Globus pallidus (tissue), 1 donor: ENCODE data around the gene ROBO2.

Experiments used
- DNase-seq: peaks from one replicate; pipeline ENCODE4 v3.0.0-alpha.2; 2015; ENCODE audit warnings: low spot score

The ROBO2 gene

DNA sequence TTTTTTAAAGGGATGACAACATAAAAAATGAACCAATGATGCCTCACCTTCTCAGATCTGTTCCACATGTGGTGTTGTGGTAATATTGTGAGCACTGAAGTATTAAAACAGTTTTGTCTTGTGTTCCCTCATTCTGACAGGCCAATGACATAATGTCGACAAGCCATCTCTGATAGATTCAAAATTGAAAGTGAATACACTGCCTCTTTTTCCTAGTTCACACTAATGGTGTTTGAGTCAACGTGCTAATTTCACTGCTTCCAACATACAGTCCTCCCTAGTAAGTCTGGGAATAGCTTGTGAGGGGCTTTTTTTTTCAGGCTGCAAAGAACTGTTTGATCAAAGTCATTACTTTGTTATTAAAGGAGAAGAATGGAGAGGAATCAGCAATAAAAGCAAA lies 82.8 kb downstream of the ROBO2 start:
- DNase-seq: no peak

DNA sequence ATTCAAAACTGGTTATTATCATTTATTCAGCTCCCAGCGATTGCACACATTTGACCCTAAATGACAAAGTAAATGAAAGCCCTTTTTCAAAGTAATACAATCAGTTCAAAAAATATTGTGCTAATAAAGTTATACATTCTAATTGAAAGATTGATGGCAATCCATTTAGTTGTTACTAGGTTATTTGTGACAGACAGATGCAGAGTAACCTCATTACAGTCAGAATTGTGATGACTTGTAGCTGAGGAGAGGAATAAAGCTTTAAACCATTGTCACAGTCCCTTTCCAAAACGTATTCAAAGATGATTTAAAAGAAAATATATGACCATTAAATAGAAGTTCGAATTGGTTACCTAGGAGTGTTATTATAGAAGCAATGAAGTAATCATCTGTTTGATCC lies 86.1 kb downstream of the ROBO2 start:
- DNase-seq: no peak

DNA sequence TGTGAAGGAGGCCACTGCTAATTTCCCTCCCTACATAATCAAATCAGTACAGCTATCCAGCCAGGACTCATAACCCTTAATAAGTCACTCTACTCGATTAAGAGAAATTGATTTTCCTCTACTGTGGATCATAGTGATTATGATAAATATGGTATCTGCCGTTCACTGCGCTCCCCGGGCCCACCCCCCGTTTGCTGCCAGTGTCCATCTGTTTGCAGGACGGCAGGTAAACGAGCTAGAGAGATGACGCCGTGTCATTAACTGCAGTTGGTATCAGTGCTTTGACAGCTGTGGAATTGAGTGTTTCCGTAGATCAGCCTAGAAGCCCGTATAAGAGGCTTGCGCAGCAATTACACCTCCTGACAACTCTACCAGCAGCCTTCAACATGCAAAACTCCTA lies 94.9 kb downstream of the ROBO2 start:
- DNase-seq: no peak

DNA sequence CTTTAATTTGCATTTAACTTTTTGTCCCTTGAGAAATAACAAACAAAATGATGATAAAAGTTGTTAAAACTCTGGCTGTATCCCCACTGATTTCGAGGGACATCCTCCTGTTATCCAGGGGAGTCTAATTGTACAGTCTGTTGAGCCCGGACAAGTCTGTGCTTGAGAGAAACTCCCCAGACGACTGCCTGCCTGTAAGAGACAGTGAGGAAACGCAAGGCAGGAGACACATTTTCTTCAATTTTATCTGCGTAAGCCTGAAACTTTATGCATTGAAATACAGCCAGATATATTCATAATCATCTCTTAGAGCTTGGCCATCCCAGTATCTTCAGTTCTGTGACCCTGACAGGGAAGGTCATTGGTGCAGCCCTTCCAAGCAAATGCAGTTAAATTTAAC lies 97.7 kb downstream of the ROBO2 start:
- DNase-seq: no peak

DNA sequence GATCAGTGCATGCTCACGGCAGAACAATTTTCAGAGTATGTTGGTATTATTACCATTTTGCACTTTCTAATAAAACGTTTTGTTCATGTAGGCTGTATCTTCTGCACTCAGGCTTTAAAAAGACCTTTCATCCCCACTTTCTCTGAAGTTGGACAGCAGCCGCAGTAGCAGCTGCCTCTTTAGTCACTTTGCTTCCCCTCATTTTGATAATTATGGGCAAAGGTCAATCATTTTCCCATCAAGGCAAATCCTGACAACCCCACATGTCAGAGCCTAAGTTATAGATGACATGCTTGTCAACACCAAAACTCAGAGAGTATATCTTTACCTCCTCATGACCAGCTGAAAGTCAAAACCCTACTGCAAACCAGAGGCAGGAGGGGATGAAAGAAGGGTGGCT lies 99.7 kb downstream of the ROBO2 start:
- no peak for DNase-seq

DNA sequence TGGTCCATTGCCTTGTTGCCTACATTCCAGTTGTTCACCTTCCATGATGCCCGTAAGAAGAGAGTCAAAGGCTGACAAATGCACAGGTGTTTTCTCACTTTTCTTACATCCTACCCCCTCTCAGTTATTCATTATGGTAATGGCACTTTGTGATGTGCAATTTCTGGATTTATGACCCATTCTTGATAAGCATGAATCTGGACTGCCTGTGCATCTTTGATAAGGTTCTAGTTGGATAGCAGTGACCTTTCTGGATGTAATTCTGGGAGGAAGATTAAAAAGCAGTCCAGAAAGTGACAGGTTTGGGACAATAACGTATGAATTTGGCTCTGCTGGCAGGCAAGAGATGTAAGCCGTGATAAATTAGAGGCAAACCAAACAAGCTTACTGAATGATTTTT lies 101.5 kb downstream of the ROBO2 start:
- no peak for DNase-seq

DNA sequence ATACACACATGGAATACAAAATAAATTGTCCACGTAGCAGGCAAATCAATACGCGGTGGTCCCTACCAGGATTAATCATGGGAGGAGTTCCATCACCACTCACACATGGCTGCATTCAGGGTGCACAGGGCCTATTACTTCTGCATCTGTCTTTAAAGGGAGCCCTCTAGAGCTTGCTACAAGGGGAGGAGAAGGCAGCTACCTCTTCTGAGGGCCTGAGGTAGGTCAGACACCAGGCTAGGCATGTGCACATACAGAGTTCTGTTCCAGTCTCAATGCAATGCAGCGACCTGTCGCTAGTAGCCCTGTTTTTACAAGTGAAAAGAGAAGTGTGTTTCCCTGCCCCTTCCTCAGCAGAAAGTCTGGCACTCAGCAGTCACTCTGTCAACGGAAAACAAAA lies 102.7 kb downstream of the ROBO2 start:
- no peak for DNase-seq

DNA sequence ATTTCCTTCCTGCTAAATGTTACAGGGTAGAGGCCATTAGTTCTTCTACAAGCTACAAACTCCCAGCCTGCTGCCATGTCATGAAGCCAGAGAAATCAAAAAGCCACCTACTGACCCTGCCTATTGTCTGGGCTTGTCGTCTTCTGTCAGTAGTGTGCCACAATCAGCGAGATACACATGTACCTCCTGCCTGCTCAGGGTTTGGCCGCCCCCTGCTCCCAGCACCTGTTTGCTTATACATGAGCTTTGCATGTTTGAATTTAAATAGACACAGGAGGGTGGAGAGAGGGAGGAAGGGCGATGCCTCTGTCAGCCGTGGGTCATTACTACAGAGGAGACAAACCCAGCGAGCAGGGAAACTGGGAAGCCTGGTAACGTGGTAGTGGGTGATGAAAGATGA lies 106.1 kb downstream of the ROBO2 start:
- no peak for DNase-seq

DNA sequence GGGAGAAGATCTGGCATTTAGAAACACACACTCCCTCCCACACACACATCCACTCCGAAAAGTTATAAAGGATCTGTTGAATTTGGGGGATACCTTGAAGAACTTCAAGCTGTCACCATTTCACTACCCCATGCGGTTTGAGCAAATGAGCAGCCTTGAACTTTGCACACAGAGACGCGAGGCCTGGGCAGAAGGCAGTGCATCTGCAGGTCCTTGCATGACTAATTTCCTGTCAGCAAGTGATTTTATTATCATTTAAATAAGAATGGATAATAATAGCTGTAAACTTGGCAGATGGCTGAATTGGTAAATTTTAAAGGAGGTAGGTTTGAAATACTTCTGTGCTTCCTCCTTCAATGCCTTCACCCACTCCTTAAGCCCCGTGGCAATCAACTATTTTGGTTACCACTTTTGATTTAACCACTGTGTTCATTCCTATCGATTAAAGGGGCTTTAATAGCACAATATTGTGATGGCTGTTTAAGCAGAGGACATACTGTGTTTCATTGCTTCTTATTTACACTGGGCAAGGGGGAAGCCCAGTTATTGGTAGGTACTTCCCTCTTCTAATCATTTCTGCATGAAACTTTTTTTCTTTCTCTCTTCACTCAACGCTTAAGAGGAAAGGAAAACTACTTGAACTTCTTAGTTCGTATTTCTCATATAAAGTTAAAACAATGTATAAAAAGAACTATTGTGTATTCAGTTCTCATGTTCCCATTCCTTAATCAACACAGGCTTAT lies 108.1 kb downstream of the ROBO2 start:
- DNase-seq: no peak

DNA sequence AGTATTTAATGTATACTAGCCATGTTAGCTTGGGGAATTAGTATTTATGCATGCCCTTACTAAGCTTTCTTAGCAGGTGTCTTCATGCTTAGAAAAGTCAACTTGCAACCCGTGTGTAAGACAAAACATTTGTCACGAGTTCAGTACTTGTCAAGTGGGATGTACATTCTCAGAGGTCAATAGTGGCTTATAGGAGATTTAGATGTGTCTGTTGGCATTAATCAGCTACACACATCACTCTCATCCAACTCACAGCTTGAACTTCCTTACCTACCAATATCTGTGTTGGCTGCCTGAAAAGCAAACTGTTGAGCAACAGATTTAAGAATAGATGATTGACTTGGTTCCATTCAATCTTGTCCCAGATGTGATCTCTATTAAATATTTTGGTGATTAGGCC lies 109.5 kb downstream of the ROBO2 start:
- DNase-seq: no peak

DNA sequence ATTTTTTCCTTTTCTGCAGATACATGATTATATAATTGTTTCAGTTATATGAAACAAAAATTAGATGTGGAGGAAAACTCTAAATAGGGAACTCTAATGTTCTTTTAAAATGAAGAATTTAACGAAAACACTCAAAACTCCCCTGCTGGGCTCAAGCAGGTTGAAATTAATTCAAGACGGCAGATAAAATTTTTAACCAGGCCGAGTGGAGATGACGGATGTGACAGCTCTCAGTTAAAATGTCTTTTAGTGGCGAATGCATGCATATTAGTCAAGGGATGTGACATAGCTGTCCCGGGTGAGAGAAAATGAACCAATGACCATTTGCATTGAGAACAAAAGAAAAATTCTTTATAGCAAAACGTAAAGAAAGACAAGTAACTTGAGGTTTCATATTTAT lies 110.1 kb downstream of the ROBO2 start:
- DNase-seq: no peak

DNA sequence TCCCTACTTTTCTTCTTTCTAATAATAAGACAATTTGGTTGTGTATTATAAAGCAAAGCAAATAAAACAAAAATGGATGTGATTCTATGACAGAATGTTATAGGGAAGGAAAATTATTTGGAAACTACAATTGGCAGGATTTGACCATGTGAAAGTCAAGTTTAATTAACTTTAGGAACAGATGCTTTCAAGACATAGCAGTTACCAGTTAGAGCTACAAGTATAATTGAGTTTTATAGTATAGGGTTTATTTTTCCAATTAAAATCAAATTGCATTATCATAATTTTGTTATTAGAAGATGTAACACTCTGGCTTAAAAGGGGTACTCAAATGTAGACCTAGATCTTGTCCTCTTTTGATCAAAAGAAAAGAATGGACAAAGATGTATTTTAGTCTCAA lies 110.9 kb downstream of the ROBO2 start:
- DNase-seq: no peak

DNA sequence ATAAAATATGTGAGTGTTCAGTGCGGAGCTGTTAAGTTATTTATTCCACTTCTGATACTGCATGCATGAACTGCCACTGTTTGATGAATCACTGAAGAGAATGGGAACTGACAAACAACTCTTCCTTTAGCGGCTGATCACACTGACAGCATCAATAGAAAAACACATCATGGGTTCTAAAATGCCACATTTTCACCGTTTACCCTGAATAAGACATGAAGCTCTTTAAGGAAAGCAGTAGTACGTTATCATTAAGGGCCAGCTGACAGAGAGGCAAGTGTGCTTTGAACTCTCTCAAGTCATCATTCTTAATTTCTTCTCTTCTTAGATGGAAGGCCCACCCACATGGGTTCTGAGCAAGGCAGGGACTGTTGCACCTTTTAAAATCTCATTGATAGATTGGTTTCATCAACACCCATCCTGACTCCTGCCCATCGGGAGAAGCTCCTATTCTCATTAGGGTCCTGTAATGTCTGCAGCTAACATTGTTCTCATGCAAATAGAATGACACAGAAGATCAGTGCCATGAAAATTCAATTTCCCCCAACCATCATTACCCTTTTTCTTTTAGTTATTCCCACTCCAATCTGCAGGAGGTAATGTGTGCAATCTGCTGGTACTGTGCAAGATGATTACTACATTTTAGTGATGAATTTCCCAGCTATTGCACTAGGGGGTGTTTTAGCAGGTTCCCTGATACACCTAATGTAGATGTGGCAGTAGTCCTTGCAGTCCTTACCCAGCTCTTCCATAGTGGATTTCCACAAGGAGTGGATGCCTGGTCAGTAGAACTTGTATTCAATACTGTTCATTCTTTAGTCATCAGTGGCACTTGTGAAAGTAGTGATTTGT lies 119.1 kb downstream of the ROBO2 start:
- DNase-seq: no peak

DNA sequence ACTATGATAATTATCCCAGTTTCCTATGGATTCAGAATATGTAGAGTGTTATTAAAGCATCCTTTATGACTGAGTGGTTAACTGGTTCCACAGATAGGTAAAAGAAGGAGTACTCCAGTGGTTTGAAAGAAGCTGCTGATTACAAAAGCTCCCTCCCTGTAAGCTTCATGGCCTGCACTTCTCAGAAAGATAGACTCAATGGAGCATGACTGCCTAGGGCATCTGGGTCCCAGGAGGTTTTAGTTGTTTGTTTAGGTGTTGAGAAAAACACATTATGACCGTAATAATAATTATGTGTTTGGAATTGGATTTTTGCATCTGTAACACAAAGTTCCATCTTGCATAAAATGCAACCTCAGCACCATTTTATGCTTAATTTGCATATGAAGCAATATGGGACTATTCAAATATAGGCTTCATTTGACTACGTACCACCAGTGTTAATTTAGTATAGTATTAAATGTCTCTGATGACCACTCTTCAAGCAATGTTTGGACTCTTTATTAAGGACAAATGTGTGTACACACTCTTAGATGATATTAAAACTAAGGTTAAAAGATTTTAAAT lies 121.1 kb downstream of the ROBO2 start:
- DNase-seq: no peak

DNA sequence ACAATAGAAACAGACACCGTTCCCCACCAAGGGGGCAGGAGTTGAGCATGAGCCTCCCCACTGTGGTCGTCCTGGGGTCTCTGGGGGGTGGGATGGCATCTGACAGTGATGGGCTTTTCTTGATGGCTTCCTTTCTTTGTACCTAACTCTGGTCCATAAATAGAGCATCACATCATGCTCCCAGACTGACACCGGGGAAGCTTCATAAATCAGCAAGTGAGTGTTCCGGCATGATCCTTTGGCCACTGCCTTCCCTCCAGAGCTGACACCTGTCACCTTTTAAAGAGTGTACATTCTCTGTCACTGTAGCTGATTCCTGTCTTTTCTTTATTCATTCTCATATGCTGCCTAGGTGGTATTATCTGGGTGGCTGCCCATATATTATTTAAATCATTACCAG lies 129.9 kb downstream of the ROBO2 start:
- no peak for DNase-seq

DNA sequence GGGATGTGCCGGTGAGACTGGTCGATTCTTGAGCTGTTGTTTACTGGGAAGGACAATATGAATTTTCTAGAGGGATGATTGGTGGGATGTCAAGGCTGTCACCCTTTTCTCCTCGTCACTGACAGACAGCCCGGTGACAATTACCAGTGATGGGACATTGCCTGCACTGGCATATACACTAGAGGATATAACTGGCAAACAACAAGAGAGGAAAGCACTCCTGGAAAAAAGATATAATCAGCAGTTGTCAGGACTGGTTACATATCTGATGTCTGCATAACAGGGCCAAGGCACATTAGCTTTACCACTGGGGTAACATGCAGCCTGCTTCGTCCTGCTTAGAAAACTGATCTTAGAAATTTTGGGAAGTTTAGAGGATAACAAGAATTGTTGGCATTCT lies 131.1 kb downstream of the ROBO2 start:
- DNase-seq: no peak

DNA sequence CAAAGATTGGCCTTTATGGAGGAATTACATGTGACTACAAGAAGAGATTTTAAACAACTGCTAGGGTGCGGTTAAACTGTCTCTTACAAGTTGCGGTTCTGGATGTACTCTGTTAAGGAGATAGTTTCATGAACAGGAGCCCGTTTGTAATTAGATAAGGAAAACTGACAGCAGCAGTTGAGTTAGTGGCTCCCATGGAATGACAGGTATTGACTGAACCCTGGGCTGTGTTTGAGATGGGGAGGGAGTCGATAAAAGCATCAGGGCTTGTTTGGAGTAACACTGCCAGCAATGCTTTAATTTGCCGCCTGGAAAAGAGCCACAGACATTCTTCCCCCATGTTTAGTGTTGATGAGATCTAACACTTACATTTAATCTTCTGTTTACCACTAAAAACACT lies 139.9 kb downstream of the ROBO2 start:
- DNase-seq: no peak

DNA sequence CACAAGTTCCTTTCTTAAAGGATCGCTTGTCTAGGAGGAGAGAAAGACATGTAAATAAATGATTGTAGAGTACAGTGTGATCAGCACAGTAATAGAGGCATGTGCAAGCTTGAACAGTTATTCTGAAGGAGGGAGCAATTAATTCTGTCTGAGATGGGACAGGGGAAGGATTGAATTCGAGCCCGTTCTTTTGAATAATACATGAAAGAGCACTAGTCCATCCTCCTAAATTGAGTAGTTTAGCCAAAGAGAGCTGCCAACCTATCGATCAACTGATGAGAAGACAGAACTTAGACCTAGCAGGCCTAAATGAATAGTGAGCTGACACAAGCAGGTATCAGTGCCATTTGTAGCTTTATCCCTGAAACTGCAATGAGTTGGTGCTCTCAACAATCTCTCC lies 142.4 kb downstream of the ROBO2 start:
- DNase-seq: no peak

DNA sequence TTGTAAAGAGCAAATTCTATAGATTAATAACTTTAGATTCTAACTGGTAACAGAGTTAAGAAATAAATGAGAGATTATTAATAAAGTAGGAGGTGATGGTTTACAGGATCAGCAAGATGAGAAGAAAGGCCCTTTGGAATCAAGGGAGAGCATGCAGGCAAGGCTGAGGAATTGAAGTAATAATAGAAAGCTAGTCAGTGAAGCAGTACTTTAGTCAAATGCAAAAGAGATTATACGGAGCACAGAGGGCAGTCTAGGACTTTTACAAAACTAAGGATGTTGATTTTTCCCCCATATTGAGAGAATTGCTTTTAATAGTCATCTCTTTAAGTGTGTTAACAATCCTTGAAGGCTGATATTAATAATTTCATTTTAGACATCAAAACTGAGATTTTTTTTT lies 146.4 kb downstream of the ROBO2 start:
- DNase-seq: no peak

DNA sequence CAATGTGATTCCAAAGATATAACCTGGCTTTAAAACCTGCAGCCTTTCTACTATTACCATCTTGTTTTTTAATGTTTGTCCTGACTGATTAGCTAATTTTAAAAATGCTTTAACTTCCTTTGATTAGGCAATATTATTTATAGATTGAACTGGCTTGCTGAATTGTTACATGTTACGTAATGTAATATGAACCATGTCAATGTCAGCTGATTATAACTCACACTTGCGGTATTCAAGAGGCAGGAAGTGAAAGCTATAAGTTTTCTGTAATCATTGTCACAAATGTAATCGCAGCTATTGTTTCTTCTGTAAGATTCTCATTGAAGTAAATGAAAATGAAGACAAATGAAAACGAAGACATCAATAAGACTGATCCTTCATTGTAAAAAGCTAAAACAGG lies 146.8 kb downstream of the ROBO2 start:
- DNase-seq: no peak

DNA sequence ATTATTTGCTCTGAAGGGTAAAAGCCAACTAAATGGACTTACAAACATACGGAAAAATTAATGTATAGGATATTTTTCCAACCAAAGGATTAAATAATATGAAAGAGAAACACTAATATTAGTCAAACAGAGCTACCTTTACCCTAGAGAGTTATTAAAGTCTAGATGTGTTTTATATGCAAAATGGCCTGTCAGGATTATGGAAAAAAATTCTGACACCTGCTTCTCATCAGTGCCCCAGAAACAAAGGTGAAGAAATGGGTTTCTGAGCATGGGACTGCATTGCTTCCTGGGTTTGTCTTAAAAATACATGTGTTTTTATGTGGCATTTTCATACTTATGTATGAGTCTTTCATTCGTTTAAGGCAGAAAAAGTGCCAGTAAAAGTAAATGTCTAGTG lies 148.3 kb downstream of the ROBO2 start:
- DNase-seq: no peak

DNA sequence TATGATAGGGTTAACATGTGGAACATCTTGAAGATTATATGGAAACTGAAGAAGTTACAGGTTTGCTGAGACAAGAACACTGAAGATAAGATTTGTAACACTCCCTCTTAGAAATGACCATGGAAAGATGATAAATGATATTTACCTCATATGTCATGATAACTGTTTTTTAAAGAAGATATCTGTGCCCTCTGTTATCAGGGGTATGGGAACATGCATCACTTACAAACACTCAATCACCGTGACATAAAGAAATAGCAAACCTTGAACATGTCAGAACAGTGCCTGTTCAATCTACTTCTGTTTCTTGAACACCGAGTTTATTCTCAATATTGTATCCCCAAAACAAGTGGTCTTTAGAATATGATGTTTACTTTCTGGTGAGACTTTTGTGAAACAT lies 149.4 kb downstream of the ROBO2 start:
- DNase-seq: no peak

DNA sequence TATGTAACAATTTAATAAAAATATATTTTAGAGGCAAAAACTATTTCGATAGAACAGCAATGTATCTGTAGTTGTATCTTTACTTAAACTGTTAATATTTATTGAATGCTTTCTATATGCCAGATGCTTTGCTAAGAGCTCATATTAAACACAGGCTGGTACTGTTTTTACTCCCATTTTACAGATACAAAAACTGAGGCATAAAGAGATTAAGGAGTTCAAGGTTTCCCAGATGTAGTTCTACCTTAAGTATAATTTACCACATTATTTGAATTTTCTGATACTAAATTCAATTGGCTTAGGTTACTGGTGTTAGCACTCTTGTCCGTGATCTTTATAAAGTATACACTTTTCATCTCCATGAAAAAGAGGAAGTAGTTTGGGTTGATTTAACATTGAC lies 149.8 kb downstream of the ROBO2 start:
- no peak for DNase-seq
